ENCODE results near the gene PDGFB.

- no peak for TF ChIP-seq CTCF (IDR thresholded peaks at IDR 0.05)
- no peak for TF ChIP-seq POLR2A (IDR thresholded peaks at IDR 0.05)
Measured at GRCh38 chr22:39204216-39204615, 40.6 kb downstream of the PDGFB start.
